Activated CD8-positive, alpha-beta memory T cell treated with anti-CD3 and anti-CD28 coated beads for 4 hours (primary cell): ENCODE results near the gene POU6F1.

ENCODE experiments used
- DNase-seq, 2 donors: peaks; one replicate each; pipeline ENCODE4 v3.0.0-alpha.2; 2020; ENCODE audit warnings: low read depth in 2 of 2

Gene POU6F1

DNA sequence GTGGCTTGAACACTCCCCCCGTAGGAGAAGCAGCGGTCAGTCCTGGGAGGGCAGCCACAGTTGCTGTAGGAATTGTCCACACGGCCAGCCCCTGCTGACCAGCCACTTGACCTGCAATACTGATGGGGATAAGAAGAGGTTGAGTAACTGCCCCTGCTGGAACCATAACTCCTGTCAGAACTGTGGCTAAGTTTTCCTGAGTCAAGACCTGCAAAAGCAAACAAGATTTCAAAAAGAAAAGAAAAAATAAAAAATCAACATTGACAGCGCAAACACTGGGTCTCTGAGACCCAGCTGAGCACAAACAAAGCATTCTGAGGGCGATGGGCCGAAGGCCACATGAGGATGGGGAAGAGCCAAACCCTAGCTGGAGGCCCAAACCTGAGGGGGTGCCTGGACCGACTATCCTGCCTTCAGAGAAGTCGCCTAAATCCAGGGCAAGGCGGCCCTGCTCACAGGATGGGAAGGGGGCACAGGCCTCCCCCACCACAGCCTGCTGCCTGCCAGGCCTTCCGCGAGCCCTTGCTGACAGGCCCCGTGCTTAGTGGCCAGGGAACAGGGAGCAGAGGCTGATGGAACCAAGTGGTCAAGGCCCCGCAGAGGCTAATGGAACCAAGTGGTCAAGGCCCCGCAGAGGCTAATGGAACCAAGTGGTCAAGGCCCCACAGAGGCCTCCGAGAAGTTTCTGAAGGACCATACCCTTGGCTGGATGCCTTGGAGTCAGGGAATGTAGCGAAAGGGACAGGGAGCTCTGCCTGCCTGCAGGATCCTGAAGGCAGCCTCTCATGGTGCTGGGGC lies 19.1 kb downstream of the POU6F1 start:
- no peak for DNase-seq

DNA sequence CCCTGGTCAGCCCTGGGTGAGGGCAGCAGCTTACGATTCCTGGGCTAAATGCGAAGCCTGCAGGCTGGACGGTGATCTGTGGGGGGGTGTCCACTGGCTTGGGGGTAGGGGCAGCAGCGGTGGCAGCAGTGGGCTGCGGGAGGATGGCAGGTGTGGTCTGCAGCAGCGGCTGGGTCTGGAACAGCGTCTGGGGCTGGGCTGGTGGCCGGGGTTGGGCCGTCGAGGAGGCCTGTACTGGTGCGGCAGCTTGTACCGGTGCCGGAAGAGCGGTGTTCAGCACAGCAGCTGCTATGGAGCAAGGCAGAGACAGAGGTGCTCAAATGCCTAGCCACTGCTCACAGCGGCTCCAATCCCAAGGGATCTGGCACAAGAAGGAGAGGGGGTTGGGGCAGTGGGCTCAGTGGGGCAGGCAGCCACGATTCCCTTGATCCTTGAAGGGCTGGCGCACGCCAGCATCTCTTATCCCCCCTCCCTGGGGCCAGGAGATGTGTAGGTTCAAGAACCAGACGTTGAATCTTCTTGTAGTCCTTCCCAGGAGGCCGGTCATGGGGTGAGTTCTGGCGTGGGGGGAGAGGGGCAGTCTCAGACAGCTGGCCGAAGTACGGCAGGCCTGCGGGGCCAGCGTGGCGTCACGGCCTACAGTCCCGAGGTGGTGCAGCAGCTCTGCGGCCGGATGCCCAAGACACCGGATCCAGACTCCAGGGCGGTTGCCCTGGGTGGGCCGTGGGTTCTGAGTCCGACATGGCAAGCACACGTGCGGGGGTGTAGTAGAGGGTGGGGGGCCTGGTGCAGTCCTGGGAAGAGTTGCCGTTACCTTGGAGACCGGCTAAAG lies 19.9 kb downstream of the POU6F1 start:
- no peak for DNase-seq

DNA sequence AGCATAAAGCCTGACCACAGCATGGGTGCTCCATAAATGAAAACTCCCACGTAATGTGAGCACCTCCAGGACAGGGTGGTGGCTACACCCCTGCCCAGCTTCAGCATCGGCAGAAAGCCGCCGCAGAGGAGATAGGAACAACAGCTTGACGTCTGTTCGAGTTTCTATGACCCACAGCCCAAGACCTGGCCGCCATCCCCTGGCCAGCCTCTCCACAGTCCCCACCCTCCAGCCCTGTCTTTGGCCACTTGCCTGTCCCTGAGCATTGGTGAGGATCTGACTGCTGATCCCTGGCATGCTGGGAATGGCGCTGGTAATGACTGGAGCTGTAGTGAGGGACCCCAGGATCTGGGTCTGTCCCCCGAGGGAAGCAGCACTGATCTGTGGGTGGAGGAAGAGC lies 21.3 kb downstream of the POU6F1 start:
- DNase-seq, result no peak

DNA sequence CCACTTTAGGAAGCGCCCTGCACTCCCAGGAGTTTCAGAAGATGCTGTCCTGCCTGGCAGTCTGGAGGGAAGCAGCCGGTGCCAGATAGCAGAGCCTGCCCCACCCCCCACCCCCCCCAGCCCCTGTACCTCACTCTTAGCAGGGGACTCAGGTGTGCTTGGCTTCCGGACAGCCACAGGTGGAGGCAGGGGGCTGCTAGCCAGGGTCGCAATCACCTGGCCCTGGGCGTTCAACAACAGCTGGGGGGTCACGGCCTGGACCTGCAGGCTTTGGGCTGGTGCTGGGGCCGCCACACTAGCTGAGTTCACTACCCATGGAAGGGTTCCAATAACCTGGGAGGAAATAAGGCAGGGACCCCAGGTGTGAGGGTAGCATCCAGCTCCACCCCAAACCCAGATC lies 22.0 kb downstream of the POU6F1 start:
- no peak for DNase-seq

DNA sequence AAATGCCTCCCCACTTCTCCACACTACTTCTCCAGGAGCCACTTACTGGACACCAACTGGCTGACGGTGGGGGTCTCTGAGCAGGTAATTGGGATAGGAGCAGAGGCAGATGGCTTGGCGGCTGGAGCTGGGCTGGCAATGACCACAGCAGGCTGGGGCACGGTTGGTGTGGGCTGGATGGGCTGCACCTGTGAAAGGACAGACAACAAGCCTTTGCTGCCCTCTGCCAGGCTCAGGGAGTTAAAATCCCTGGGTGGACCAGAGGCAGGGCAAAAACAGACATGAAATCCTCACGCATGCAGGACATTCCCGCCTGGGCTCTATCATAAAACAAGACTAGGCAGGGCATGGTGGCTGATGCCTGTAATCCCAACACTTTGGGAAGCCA lies 25.6 kb downstream of the POU6F1 start:
- DNase-seq, result no peak

DNA sequence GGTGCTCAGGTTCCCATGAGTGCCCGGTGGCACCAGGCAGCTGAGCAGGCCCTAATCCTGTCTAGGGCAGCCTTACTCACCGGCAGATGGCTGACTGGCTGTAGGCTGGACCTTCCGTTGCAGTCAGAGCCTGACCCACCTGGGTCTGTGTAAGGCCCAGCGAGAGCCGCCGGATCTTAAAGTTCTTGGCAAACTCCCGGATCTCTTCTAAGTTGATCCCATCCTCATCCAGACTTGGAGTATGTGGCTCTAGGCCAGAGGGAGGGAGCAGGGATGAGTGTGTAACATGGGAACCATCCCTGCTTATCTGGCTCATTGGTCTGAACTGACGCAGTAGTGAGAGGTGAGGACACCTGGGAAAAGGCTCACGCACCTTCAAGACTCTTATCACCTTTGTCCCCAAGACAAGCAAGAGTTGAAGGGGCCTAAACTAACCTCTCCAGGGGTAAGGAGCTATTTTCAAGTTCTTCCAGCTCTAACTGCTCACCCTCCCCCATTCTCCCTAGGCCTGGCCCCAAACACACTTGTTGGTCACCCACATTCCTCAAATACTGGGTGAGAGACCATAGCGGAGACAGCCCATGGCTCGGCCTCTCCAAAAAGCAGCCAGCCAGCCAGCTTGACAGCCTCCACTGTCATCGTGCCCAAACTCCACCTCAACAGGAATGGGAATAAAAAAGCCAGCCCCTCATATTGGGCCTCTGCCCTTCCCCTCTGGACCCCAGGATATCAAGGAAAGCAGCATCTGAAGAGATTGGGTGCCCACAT lies 26.2 kb downstream of the POU6F1 start:
- no peak for DNase-seq

DNA sequence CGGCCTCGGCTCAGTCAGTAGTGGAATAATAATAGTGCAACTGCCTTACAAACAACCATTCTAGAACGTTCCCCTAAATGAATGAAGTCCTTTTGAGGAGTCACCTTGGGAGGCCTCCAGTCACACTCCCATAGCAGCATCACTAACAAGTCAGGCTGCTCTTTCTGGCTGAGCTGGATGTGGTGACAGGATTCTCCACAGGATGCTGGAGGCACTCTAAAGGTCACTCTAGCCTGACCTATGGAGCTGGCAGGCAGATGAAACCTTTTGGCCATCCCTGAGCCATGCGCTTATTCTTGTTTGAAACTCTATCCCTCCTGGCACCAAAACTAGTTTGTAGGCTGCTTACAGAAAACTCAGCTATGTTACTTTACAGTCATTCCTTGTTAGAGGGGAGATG lies 27.0 kb downstream of the POU6F1 start:
- no peak for DNase-seq

DNA sequence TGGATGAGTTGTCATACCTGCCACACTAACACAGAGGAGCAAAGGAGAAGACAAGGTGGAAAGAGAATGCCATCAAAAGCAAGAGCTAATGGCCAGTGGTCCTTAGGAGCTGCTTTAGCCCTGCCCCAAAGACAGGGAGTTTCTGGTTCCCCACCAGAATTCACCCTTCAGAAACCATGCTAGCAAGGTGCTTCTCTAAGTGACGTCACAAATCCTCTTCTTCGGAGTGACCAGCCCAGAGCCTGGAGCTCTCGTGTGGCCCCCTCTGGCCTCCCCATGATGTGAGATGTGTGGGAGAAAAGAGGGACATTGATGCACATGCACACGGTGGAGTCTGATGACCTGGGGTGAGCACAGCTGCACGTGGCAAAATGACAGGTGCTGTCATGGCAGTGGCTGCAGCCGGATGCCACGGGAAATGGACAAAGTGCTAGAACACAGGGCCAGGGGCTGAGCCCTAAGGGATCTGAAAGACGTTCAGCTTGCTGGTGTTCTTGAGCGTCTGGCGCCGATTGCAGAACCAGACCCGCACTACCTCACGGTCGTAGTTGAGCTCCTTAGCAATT lies 28.0 kb downstream of the POU6F1 start:
- no peak for DNase-seq

DNA sequence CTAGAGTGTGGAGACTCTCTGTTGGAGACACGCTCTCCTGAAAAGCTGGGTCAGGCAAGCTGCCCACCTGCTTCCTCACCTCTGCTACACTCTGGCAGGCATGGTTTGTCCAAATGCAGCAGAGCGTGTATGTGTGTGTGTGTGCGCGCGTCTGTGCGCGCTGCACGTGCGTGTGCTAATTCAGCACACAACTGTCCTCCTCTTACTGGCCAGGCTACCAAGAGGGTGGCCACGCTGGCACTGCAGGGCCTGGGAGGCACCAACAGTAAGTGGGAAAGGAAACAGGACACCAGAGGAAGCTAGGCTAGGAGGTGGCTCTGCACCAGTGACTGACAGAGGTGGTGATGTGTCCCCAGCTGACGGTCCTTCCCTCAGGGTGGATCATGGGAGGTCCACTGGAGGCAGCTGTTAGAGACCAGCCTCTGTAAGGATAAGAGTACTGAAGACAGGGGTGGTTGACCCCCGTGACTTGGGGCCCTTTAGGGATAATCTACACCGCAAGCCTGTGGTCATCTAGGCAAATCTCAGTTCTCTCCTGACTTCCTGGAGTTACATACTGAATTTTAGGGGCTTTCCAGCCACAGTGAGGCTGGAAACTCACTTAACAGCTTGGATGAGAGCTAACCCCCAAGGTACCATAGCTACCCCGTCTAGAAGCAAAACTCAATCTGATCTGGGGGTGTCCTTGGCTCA lies 29.4 kb downstream of the POU6F1 start:
- no peak for DNase-seq

DNA sequence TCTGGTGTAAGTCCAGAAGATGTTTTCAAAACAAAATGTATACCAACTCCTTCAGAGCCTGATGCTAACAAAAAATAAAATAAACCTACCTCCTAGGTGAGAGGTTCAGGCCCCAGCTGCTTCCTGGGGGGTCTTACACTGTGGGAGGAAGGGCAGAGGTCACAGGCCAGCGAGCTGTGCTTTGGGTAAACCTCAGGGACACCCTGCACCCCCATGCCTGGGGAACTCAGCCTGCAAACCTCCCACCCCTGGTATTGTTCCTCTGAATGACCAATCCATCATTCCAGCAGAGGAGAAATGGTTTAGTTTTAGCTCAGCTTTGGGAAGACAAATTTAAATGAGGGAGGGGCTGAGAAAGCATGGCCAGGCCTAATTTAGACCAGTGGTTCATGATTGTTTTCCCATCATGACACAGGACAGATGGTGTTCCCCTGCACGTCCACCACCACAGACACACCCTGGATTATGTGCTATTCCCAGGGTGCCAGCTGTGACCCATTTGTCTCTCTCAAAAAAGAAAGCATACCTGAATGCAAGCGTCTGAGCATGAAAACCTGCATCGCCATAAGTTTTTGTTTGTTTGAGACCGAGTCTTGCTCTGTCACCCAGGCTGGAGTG lies 30.4 kb downstream of the POU6F1 start:
- no peak for DNase-seq

DNA sequence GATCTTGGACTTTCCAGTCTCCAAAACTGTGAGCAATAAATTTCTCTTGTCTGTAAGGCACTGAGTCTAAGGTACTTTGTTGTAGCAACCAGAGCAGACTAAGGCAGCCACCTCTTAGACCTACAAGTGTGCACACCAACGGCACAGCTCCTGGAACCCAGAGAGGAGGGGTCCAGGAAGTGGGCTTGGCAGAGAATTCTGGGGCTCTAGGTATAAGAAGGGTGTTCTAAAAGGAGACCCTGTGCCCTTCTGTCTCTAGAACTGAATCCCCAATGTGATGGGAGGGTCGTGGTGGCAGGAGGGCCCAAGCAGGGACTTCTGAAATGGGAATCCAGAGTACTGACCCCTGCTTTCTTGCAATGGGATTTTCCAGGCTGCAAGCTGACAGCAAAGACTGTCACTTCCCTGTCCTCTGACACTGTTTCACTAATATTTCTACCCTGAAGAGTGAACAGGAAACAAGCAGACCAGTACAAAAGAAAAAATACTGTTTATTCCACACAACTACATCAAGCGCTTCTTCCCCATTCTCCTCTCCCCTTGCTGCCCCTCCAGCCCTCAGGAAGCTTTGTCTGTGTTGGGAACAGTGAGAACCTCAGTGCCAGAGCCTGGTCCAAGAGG lies 31.3 kb downstream of the POU6F1 start:
- DNase-seq, result no peak

DNA sequence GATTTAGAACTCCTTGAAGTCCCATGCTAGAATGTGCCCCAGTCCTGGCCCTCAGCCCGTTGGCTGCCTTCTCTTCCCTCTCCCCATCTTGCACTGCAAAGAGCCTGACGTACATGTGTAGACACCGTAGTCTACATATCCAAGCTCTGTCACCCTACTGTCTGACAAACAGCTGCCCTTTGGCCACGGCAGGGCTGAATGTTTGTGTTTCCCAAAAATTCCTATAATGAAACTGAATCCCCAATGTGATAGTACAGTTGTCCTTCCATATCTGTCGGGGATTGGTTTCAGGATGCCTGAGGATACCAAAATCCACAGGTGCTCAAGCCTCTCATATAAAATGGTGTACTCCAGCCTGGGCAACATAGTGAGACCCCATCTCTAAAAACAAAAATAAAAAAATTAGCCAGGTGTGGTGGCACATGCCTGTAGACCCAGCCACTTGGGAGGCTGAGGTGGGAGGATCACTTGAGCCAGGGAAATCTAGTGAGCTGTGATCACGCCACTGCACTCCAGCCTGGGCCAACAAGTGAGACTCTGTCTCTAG lies 32.6 kb downstream of the POU6F1 start:
- no peak for DNase-seq

DNA sequence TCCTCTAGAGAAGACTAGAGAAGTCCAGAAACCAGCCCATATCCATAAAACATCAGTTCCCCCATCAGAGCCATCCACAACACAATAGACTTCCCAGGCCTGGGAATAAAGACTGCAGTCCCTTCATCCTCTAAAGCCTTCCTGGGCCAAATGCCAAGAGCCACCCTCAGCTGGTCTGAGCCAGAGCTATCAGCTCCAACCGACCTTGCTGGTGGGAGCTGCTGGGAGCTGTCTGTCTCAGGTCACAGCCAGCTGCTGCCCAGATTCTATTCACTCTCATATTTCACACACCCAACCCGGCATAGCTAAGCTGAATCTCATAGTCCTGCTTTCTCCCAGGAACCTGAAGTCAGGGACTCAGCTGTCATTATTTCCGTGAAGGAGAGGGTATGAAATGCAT lies 34.0 kb downstream of the POU6F1 start:
- DNase-seq, result no peak

DNA sequence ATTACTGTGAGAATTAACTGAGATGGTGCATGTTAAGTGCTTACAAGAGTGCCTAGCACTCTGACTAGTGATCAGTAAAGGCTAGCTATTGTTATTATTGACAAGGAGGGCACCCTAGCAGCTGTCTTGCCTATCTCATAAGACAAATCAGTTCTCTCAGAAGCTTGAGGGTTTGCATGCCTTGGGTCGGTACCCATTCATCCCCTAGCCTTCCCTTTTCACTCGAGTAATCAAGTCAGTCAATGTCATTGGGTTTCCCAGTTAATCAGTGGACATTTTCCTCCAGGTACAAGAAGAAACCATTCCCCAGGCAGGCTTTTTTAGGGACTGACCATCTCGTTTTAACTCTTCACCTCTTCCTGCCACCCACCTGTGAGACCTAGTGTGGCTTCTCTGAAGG lies 34.5 kb downstream of the POU6F1 start:
- DNase-seq, result no peak

DNA sequence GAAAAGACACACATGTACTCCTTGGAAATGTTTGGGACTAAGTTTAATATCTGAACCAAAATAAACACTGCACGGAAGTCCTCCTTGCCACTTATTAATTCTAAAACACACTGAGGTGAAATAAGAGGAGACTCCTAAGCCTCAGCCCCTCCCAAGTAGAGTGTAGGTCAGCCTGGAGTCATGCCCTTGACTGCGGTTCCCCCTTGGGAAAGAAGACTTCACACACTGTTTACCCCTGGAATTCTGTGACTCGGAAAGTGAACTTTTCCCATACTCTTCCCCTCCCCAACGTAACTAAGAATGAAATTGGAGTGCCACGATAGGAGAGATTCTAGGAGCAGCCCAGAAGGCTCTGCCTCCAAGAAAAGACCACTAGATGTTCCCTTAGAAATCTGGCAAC lies 36.3 kb downstream of the POU6F1 start:
- no peak for DNase-seq

DNA sequence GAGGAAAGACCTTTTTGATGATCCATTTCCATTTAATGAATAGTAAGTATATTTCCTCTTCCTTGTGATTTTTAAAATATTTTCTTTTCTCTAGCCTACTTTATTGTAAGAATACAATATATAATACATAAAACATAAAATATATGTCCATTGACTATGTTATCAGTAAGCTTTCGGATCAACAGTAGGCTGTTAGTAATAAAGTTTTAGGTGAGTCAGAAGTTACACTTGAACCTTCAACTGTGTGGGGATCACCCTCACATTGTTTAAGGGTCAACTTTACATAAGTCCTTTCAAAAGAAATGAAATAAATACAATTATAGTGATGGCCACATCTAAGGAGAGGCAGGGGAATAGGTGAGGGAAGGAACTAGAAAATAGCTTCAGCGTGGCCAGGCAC lies 40.0 kb downstream of the POU6F1 start:
- no peak for DNase-seq

DNA sequence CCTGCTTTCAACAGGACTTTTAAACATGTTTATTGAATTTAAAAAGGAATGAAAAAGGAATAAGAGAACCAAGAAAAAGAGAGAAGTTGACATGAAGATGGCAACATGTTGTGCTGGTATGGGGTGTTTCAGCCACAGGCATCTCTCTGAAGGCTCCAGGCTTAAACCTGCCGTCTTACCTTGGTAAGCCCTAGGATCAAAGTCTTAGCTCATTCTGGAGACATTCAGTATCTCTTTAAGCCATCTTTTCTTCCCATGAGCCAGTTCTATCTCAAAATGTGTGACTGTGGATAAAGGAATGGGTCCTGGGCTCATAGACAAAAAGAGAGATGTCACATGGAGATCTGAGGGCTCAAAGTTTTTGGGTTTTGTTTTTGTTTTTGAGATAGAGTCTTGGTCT lies 43.4 kb downstream of the POU6F1 start:
- DNase-seq, result no peak

DNA sequence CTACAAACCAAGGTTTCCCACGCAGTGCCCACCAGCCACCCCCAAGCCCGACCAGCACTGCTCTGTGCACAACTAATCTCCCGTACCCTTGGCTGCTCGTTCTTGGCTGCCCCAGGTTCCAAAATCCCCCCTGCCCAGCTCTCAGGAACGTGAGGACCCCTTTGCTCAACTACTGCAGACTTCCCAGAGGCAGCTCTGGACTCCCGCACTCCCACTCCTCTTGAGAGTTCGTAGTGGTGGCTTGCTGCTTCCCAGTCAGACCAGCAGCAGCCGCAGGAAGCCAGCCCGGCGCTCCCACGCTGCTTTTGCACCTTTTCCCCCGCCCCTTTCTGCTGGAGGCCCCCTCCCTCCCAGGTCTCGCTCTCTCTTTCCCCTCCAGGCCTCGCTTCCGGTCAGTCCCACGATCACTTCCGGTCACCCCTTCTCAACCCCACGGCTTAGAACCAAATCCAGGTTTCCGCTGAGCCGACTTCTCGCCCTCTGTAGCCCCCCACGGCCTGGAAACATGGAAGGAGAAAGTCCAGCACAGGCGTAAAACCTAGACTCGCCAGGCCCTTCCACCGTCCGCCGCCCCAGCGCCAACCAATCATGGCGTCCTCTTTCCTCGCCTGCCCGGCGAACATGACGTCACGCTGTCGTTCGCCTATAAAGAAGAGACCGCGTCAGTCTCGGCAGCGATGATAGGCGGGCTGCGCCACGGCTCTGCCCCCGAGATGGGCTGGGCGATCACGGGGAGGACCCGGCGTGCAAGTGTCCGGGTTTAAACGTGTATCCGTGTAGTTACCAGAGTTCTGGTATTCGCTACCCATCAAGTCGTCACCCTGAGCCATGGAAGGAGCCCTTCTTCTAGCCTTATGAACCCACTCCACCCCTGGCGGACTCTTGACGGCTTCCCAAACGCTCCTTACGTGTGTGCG lies 45.1 kb downstream of the POU6F1 start, which contains the start of gene TFCP2:
Gene TFCP2, minus strand, starts transcription at position 621 of the 917 bp plus-strand sequence. CDS start 713 bp downstream, outside the sequence.
- DNase-seq, result peak; percentile 87 to 91

DNA sequence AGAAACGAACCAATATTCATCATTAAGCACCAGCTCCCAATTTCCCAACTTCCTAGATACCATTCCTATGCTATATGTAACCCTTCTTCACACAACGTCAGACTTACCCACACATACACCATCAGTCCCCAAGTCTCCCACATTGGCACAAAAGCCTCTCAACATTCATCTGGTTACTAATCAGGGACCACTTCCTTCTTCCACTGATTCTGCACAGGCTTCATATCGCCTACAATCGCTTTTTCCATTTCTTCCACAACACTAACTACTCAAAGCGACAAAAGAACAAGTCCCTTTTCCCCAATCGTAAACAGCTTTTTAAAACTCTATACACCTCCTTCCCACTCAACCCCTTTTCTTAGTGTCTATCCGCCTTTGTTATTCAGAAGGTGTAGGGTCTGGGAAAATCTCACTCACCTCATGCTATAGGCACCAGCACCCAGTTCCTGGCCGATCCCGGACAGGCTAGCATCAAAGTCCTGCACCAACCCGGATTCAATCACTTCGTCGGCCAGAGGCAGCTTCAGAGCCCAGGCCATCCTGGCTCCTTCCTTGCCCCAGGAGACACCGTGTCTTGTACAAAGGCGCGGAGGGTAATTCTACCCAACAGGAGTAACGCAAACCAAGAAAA lies 45.9 kb downstream of the POU6F1 start:
- no peak for DNase-seq
